GM21515 (cell line): Measurements from ENCODE around the gene PICK1.
"Not testable (repeated sequence)": the region's sequence is repeated elsewhere in the genome, so short reads cannot be mapped to it uniquely, and the experiment has no call there.

Experiments used
- ATAC-seq: cut with Tn5 transposase; IDR thresholded peaks from one replicate; pipeline ENCODE4 v1.9.1; 2021; ENCODE audit not compliant: unreplicated experiment

Gene PICK1

GRCh38 chr22:38114484-38115398 lies 57.5 kb downstream of the PICK1 start:
- ATAC-seq: no peak

GRCh38 chr22:38115423-38116205 lies 58.4 kb downstream of the PICK1 start:
- ATAC-seq: no peak

- not testable (repeated sequence) for ATAC-seq
Observed at GRCh38 chr22:38117556-38117955, 60.4 kb downstream of the PICK1 start.

GRCh38 chr22:38118182-38118581 lies 61.0 kb downstream of the PICK1 start:
- ATAC-seq: no peak

- ATAC-seq: not testable (repeated sequence)
Observed at GRCh38 chr22:38118747-38119146, 61.5 kb downstream of the PICK1 start.

- no peak for ATAC-seq
Observed at GRCh38 chr22:38120359-38121110, 63.3 kb downstream of the PICK1 start.

- ATAC-seq: no peak
Observed at GRCh38 chr22:38122616-38123015, 65.4 kb downstream of the PICK1 start.

GRCh38 chr22:38124236-38124974 lies 67.2 kb downstream of the PICK1 start:
- no peak for ATAC-seq

GRCh38 chr22:38125038-38125610 lies 67.9 kb downstream of the PICK1 start:
- no peak for ATAC-seq
